GM12878 (cell line): ENCODE data around the gene TMPRSS2. TPM values are rescaled to one million over a fixed set of nuclear protein-coding genes. Genes with fewer than 3 reads are reported as not detected.

Source experiments
- ATAC-seq: fragments of 200-7000 bp; cut with Tn5 transposase; 3 replicates; pipeline ENCODE4 v1.9.1; 2020; ENCODE audit warnings: mild to moderate bottlenecking, moderate library complexity
- BruUV-seq: library from RNA; stranded (reverse); fragments of 400-500 nt; replicated peaks from 2 replicates; lab custom pipeline; 2021; lab: Mats Ljungman, UMichigan
- CTCF ChIA-PET: fragments of 300-600 bp; sonication (Branson Sonifier 250); formaldehyde crosslinking; extraction: SDS; loops from one replicate; lab custom pipeline; 2021; ENCODE audit warnings: inconsistent platforms; lab: Yijun Ruan, JAX
- POLR2A ChIA-PET: fragments of 350-600 bp; formaldehyde crosslinking; extraction: SDS; loops from one replicate; lab custom pipeline; 2021; ENCODE audit warnings: inconsistent platforms; lab: Charles Lee
- RAD21 ChIA-PET: fragments of 300-600 bp; sonication (Branson Sonifier 250); formaldehyde crosslinking; loops from one replicate; lab custom pipeline; 2023; ENCODE audit warnings: antibody characterized with exemption; ENCODE audit not compliant: unreplicated experiment; lab: Charles Lee
- SMC1A ChIA-PET: fragments of 300-600 bp; sonication (Branson Sonifier 250); formaldehyde crosslinking; loops from one replicate; lab custom pipeline; 2023; ENCODE audit not compliant: unreplicated experiment, uncharacterized antibody; lab: Charles Lee
- DNase-seq: peaks from one replicate; pipeline ENCODE4 v3.0.0-alpha.2; 2011; ENCODE audit warnings: low read depth, low spot score
- FAIRE-seq: peaks from 3 replicates; lab custom pipeline; 2011; peaks lifted over from hg19 to GRCh38; lab: Jason Lieb, UNC
- H2AFZ ChIP-seq: 2 replicates; pipeline ENCODE4 v1.6.0; 2011; ENCODE audit warnings: low read depth, low read length, control low read depth; ENCODE audit not compliant: control insufficient read depth
- H3K27ac ChIP-seq: 2 replicates; pipeline ENCODE4 v1.5.1; 2011; ENCODE audit warnings: control low read depth; ENCODE audit not compliant: control insufficient read depth, insufficient read depth
- H3K27me3 ChIP-seq, 2 experiments: replicated peaks in 1 of 2; 2 replicates each; pipeline versions ENCODE4 v1.6.0 to v1.6.1; 2011; ENCODE audit warnings: low read length in 1 of 2; ENCODE audit not compliant: control insufficient read depth in 2 of 2, insufficient read depth in 2 of 2
- H3K36me3 ChIP-seq, 2 experiments: 2 replicates each; pipeline ENCODE4 v1.5.1; 2011; ENCODE audit warnings: low read length in 1 of 2; ENCODE audit not compliant: control insufficient read depth in 2 of 2, insufficient read depth in 2 of 2
- H3K4me1 ChIP-seq: 2 replicates; pipeline ENCODE4 v1.6.1; 2011; ENCODE audit warnings: mild to moderate bottlenecking, low read length, moderate library complexity, mixed read lengths; ENCODE audit not compliant: control insufficient read depth, insufficient read depth
- H3K4me2 ChIP-seq: 2 replicates; pipeline ENCODE4 v1.6.0; 2011; ENCODE audit warnings: control low read depth; ENCODE audit not compliant: control insufficient read depth, insufficient read depth
- H3K4me3 ChIP-seq: fragments of 200-600 bp; sonication (generic); 2 replicates; pipeline ENCODE4 v1.5.1; 2016
- H3K79me2 ChIP-seq: 2 replicates; pipeline ENCODE4 v1.6.0; 2011; ENCODE audit warnings: low read length; ENCODE audit not compliant: control insufficient read depth, insufficient read depth
- H3K9ac ChIP-seq: 2 replicates; pipeline ENCODE4 v1.8.0; 2011; ENCODE audit warnings: low read length, control low read depth, mixed read lengths; ENCODE audit not compliant: control insufficient read depth, insufficient read depth
- H3K9me3 ChIP-seq: replicated peaks from 3 replicates; pipeline ENCODE4 v1.5.1; 2011; ENCODE audit warnings: mild to moderate bottlenecking, low read length; ENCODE audit not compliant: control insufficient read depth, insufficient read depth
- H4K20me1 ChIP-seq: 2 replicates; pipeline ENCODE4 v1.6.0; 2011; ENCODE audit not compliant: control insufficient read depth, insufficient read depth
- ATF7 ChIP-seq: fragments of 450-650 bp; IDR thresholded peaks from 2 replicates; pipeline ENCODE4 v1.6.1; 2016; ENCODE audit warnings: low read depth, mild to moderate bottlenecking
- BMI1 ChIP-seq: fragments of 450-650 bp; IDR thresholded peaks from 2 replicates; pipeline ENCODE4 v1.6.1; 2016; ENCODE audit warnings: mild to moderate bottlenecking, moderate library complexity, borderline replicate concordance
- EP300 ChIP-seq, 2 experiments: fragments of 150-350 bp in 1 of 2; IDR thresholded peaks; 2 replicates each; pipeline ENCODE4 v1.6.1; 2011 to 2012; ENCODE audit warnings: low read depth in 2 of 2, low read length in 2 of 2, borderline replicate concordance in 1 of 2, improper control_type of control experiment in 1 of 2, inconsistent platforms in 1 of 2; ENCODE audit not compliant: control insufficient read depth in 1 of 2
- JUND ChIP-seq: IDR thresholded peaks from 2 replicates; pipeline ENCODE4 v1.6.1; 2012; ENCODE audit warnings: low read depth, mild to moderate bottlenecking, low read length, improper control_type of control experiment, moderate library complexity
- NR2C1 ChIP-seq: fragments of 450-650 bp; IDR thresholded peaks from 2 replicates; pipeline ENCODE4 v1.6.1; 2017; ENCODE audit warnings: antibody characterized with exemption, mild to moderate bottlenecking, moderate library complexity
- POLR2AphosphoS2 ChIP-seq: IDR thresholded peaks from 2 replicates; pipeline ENCODE4 v1.6.1; 2011; ENCODE audit warnings: low read depth, mild to moderate bottlenecking, low read length, improper control_type of control experiment, moderate library complexity
- RB1 ChIP-seq: fragments of 450-650 bp; formaldehyde crosslinking; IDR thresholded peaks from 2 replicates; pipeline ENCODE4 v1.6.1; 2017; ENCODE audit warnings: mild to moderate bottlenecking, borderline replicate concordance
- TARDBP ChIP-seq: IDR thresholded peaks from 2 replicates; pipeline ENCODE4 v1.6.1; 2016; ENCODE audit warnings: borderline replicate concordance
- TBL1XR1 ChIP-seq: IDR thresholded peaks from 2 replicates; pipeline ENCODE4 v1.6.1; 2012; ENCODE audit warnings: low read depth, low read length, improper control_type of control experiment
- WRNIP1 ChIP-seq: IDR thresholded peaks from 2 replicates; pipeline ENCODE4 v1.6.1; 2011; ENCODE audit warnings: low read depth, low read length, improper control_type of control experiment, borderline replicate concordance
- WGBS: methylation state at CpG from one replicate; pipeline ENCODE4 v1.1.6; 2016; ENCODE audit warnings: low lambda C conversion rate; ENCODE audit not compliant: insufficient replicate concordance, insufficient coverage; ENCODE audit errors: missing lambda C conversion rate; 5-methylcytosine and 5-hydroxymethylcytosine counted together
- in situ Hi-C: fragments of 300-500 bp; cut with MboI; formaldehyde crosslinking; loops from 9 replicates; pipeline ENCODE4 v1.14.3; 2018; ENCODE audit warnings: mixed read lengths
- intact Hi-C: fragments of 100-400 bp; cut with micrococcal nuclease; formaldehyde crosslinking; loops from one replicate; pipeline ENCODE4 v1.14.2; 2022; ENCODE audit not compliant: unreplicated experiment
- polyA plus RNA-seq, 11 experiments: library from polyadenylated mRNA; depleted of rRNA in 4 of 11; unstranded in 6 of 11; stranded (reverse) in 5 of 11; fragments of >200 nt; fragmentation: Nextera tagmentation in 4 of 11; fragmentation: Illumina TruSeq in 1 of 11; extraction: Ambion mirVana in 4 of 11; extraction: Trizol in 1 of 11; gene quantifications; 1 replicate in 1 of 11; 2 replicates in 10 of 11; pipeline versions ENCODE4 v1.2.1 to v1.2.3, GENCODE V29; 2011 to 2016; ENCODE audit warnings: inconsistent platforms in 2 of 11, missing spikeins in 2 of 11, low read depth in 1 of 11
- total RNA-seq, 4 experiments: library from RNA; depleted of rRNA in 3 of 4; stranded (reverse); fragments of >200 nt in 3 of 4; fragmentation: Illumina TruSeq in 1 of 4; extraction: Trizol in 1 of 4; gene quantifications; 2 replicates each; pipeline versions ENCODE4 v1.2.1 to v1.2.3, GENCODE V29; 2013 to 2021
- TF ChIP-seq, protein P1 (sequence below): fragments of 450-650 bp; IDR thresholded peaks from 2 replicates; pipeline ENCODE4 v1.6.1; 2017; ENCODE audit warnings: low read depth, mild to moderate bottlenecking, moderate library complexity
- TF ChIP-seq, protein P2 (sequence below): fragments of 450-650 bp; IDR thresholded peaks from 2 replicates; pipeline ENCODE4 v1.6.1; 2016; ENCODE audit warnings: mild to moderate bottlenecking, moderate library complexity, borderline replicate concordance
- TF ChIP-seq, protein P3 (sequence below): IDR thresholded peaks from 2 replicates; pipeline ENCODE4 v1.6.1; 2012; ENCODE audit warnings: low read depth, low read length, improper control_type of control experiment
- TF ChIP-seq, protein P4 (sequence below): fragments of 450-650 bp; IDR thresholded peaks from 2 replicates; pipeline ENCODE4 v1.6.1; 2017; ENCODE audit warnings: antibody characterized with exemption, mild to moderate bottlenecking, moderate library complexity

TMPRSS2 gene
- total and polyA plus RNA-seq, 10 of the 15 experiments (the other 5 are each of a cell fraction or from before 2014, with no cell fraction given) = 0.19 to 0.26 TPM; not detected in 8

DNA sequence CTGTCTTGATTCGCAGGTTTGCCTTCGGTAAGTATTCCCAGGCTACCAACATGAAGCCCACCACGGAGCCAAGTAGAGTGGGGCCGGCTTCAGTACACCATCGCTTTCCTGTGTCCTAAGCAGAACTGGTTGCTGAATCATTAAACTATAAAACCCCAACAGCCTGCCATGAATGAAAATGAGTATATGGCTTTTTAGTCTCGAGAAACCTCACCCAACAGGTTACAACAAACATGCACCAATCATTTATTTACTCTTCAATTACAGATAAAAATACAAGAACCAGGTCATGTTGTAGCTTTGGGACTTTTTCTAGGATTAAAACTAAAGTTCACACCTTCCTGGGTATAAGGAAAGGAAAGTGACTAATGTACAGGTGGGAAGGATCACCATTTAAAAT lies 7.6 kb downstream of the TMPRSS2 start:
- intact Hi-C loops (no loop called here), in situ Hi-C loops (no loop called here)
- DNase-seq (no peak), FAIRE-seq (no peak), ATAC-seq (no peak)
- Histone ChIP-seq H3K4me3 (no peak overlapping the region), H3K9ac (no peak overlapping the region), H3K4me2 (no peak overlapping the region), H2AFZ (no peak overlapping the region), H3K36me3 (no peaks in the 10 kb centered on the region), H4K20me1 (no peaks in the 10 kb centered on the region), H3K27me3 (peaks cover 0 to 4% of the 10 kb centered on the region in 2 experiments), H3K27ac (no peak overlapping the region), H3K4me1 (no peaks in the 10 kb centered on the region), H3K79me2 (no peaks in the 10 kb centered on the region), H3K9me3 (no peaks in the 10 kb centered on the region)
- TF ChIP-seq RB1 (no peak), EP300 (IDR thresholded peaks at IDR 0.05; ENCODE audit: borderline replicate concordance in 1 of 2, control insufficient read depth in 1 of 2, low read depth in 2 of 2, low read length in 2 of 2) (no peak), POLR2AphosphoS2 (no peak), BMI1 (no peak), NR2C1 (no peak), ATF7 (no peak), JUND (no peak), TARDBP (no peak), WRNIP1 (no peak), TBL1XR1 (no peak)
- TF ChIP-seq, protein P1, sequence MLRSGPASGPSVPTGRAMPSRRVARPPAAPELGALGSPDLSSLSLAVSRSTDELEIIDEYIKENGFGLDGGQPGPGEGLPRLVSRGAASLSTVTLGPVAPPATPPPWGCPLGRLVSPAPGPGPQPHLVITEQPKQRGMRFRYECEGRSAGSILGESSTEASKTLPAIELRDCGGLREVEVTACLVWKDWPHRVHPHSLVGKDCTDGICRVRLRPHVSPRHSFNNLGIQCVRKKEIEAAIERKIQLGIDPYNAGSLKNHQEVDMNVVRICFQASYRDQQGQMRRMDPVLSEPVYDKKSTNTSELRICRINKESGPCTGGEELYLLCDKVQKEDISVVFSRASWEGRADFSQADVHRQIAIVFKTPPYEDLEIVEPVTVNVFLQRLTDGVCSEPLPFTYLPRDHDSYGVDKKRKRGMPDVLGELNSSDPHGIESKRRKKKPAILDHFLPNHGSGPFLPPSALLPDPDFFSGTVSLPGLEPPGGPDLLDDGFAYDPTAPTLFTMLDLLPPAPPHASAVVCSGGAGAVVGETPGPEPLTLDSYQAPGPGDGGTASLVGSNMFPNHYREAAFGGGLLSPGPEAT = no peak
- TF ChIP-seq, protein P2, sequence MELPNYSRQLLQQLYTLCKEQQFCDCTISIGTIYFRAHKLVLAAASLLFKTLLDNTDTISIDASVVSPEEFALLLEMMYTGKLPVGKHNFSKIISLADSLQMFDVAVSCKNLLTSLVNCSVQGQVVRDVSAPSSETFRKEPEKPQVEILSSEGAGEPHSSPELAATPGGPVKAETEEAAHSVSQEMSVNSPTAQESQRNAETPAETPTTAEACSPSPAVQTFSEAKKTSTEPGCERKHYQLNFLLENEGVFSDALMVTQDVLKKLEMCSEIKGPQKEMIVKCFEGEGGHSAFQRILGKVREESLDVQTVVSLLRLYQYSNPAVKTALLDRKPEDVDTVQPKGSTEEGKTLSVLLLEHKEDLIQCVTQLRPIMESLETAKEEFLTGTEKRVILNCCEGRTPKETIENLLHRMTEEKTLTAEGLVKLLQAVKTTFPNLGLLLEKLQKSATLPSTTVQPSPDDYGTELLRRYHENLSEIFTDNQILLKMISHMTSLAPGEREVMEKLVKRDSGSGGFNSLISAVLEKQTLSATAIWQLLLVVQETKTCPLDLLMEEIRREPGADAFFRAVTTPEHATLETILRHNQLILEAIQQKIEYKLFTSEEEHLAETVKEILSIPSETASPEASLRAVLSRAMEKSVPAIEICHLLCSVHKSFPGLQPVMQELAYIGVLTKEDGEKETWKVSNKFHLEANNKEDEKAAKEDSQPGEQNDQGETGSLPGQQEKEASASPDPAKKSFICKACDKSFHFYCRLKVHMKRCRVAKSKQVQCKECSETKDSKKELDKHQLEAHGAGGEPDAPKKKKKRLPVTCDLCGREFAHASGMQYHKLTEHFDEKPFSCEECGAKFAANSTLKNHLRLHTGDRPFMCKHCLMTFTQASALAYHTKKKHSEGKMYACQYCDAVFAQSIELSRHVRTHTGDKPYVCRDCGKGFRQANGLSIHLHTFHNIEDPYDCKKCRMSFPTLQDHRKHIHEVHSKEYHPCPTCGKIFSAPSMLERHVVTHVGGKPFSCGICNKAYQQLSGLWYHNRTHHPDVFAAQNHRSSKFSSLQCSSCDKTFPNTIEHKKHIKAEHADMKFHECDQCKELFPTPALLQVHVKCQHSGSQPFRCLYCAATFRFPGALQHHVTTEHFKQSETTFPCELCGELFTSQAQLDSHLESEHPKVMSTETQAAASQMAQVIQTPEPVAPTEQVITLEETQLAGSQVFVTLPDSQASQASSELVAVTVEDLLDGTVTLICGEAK = no peak
- TF ChIP-seq, protein P3, sequence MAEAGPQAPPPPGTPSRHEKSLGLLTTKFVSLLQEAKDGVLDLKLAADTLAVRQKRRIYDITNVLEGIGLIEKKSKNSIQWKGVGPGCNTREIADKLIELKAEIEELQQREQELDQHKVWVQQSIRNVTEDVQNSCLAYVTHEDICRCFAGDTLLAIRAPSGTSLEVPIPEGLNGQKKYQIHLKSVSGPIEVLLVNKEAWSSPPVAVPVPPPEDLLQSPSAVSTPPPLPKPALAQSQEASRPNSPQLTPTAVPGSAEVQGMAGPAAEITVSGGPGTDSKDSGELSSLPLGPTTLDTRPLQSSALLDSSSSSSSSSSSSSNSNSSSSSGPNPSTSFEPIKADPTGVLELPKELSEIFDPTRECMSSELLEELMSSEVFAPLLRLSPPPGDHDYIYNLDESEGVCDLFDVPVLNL = no peak
- TF ChIP-seq, protein P4, sequence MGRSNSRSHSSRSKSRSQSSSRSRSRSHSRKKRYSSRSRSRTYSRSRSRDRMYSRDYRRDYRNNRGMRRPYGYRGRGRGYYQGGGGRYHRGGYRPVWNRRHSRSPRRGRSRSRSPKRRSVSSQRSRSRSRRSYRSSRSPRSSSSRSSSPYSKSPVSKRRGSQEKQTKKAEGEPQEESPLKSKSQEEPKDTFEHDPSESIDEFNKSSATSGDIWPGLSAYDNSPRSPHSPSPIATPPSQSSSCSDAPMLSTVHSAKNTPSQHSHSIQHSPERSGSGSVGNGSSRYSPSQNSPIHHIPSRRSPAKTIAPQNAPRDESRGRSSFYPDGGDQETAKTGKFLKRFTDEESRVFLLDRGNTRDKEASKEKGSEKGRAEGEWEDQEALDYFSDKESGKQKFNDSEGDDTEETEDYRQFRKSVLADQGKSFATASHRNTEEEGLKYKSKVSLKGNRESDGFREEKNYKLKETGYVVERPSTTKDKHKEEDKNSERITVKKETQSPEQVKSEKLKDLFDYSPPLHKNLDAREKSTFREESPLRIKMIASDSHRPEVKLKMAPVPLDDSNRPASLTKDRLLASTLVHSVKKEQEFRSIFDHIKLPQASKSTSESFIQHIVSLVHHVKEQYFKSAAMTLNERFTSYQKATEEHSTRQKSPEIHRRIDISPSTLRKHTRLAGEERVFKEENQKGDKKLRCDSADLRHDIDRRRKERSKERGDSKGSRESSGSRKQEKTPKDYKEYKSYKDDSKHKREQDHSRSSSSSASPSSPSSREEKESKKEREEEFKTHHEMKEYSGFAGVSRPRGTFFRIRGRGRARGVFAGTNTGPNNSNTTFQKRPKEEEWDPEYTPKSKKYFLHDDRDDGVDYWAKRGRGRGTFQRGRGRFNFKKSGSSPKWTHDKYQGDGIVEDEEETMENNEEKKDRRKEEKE = no peak
- 34% methylated on average over 6 of the region's 6 CpGs for WGBS
- ChIA-PET SMC1A (no interaction called here), RAD21 (no interaction called here), CTCF (interaction anchor here (0.6 kb wide), 1 partner anchor 107 kb away, joined by 4 read pairs; no protein-coding TSS in a partner anchor), POLR2A (no interaction called here)
- BruUV-seq = no TSS peak
